Vagina (tissue), 2 donors: ENCODE data around the gene TRMT1L. TPM values are rescaled to one million over a fixed set of nuclear protein-coding genes. Genes with fewer than 3 reads are reported as not detected.

Experiments used
- DNase-seq, 2 donors: peaks; one replicate each; pipeline ENCODE4 v3.0.0-alpha.2; 2017; ENCODE audit errors: extremely low spot score in 2 of 2
- H3K27ac ChIP-seq: fragments of 200-600 bp; sonication (generic); one replicate; pipeline ENCODE4 v1.5.1; 2019
- H3K27me3 ChIP-seq: fragments of 200-600 bp; sonication (generic); one replicate; pipeline ENCODE4 v1.5.1; 2019
- H3K36me3 ChIP-seq, 2 donors: fragments of 200-600 bp; sonication (generic); one replicate each; pipeline ENCODE4 v1.5.1; 2017 to 2019
- H3K4me1 ChIP-seq: fragments of 200-600 bp; sonication (generic); one replicate; pipeline ENCODE4 v1.5.1; 2019
- H3K4me3 ChIP-seq, 2 donors: fragments of 200-600 bp; sonication (generic); 1 replicate in 1 of 2; 2 replicates in 1 of 2; pipeline ENCODE4 v1.5.1; 2016 to 2019
- H3K9me3 ChIP-seq: fragments of 200-600 bp; sonication (generic); one replicate; pipeline ENCODE4 v1.5.1; 2019
- POLR2A ChIP-seq, 2 donors: fragments of 450-650 bp; IDR thresholded peaks; one replicate each; pipeline ENCODE4 v1.6.1; 2017; ENCODE audit warnings: antibody characterized with exemption in 2 of 2, mild to moderate bottlenecking in 2 of 2, moderate library complexity in 2 of 2
- POLR2AphosphoS5 ChIP-seq, 2 donors: sonication (generic); formaldehyde crosslinking; IDR thresholded peaks; one replicate each; pipeline ENCODE4 v1.9.0; 2017; ENCODE audit warnings: antibody characterized with exemption in 2 of 2, mild to moderate bottlenecking in 2 of 2, low read depth in 1 of 2; ENCODE audit not compliant: insufficient read depth in 1 of 2
- intact Hi-C: fragments of 100-400 bp; cut with DNase I; formaldehyde crosslinking; loops from one replicate; pipeline ENCODE4 v1.15.1; 2023
- total RNA-seq: library from RNA; depleted of rRNA; stranded (reverse); fragments of >200 nt; gene quantifications from one replicate; pipeline ENCODE4 v1.2.3, GENCODE V29; 2016
- TF ChIP-seq, protein P1 (sequence below), 3 experiments: fragments of 450-650 bp in 2 of 3; fragments of 200-600 bp in 1 of 3; sonication (generic) in 1 of 3; IDR thresholded peaks; one replicate each; pipeline ENCODE4 v1.5.1; 2017 to 2019; ENCODE audit warnings: antibody characterized with exemption in 3 of 3, mild to moderate bottlenecking in 2 of 3, moderate library complexity in 2 of 3

TRMT1L gene
- total RNA-seq, 1 donor from 2014 or later = 23.1 TPM

DNA sequence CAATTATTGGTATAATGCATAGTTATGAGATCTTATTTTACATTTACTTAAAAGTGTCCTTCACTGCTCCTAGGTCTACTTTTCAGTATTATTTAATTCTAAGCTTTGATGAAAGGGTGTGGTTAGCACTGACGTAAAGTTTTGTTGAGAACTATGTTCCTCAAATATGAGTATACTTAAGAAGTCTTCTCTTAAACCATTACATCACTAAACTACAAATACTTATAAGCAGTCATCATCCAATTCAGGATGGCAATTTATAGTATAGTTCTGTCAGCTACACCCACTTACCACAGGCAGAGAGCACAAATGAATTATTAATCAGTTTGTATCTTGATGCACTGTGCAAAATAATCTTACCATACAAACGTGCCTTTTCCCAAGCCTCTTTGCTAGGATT lies 27.0 kb downstream of the TRMT1L start:
- Histone ChIP-seq H3K4me1 (no peaks in the 10 kb centered on the region), H3K36me3 (peaks cover 4 to 60% of the 10 kb centered on the region in 2 donors), H3K27me3 (no peaks in the 10 kb centered on the region)

DNA sequence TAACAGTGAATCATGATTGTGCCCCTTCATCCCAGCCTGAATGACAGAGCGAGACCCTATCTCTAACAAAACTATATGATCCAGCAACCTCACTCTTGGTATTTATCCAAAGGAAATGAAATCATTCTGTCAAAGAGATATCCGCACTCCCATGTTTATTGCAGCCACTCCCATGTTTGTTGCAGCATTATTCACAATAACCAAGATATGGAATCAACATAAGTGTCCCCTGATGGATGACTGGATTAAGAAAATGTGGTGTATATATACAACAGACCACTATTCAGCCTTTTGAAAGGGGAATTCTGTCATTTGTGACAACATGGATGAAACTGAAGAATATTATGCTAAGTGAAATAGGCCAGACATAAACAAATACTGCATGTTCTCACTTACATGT lies 44.4 kb downstream of the TRMT1L start:
- no peaks in the 10 kb centered on the region for H3K36me3 ChIP-seq
- H3K27ac ChIP-seq = no peak overlapping the region
- H3K9me3 ChIP-seq = peaks cover 7% of the 10 kb centered on the region
- no peak for TF ChIP-seq POLR2AphosphoS5 (IDR thresholded peaks at IDR 0.05; ENCODE audit: insufficient read depth in 1 of 2, low read depth in 1 of 2)
- no peak for TF ChIP-seq POLR2A (IDR thresholded peaks at IDR 0.05)
- TF ChIP-seq, protein P1, sequence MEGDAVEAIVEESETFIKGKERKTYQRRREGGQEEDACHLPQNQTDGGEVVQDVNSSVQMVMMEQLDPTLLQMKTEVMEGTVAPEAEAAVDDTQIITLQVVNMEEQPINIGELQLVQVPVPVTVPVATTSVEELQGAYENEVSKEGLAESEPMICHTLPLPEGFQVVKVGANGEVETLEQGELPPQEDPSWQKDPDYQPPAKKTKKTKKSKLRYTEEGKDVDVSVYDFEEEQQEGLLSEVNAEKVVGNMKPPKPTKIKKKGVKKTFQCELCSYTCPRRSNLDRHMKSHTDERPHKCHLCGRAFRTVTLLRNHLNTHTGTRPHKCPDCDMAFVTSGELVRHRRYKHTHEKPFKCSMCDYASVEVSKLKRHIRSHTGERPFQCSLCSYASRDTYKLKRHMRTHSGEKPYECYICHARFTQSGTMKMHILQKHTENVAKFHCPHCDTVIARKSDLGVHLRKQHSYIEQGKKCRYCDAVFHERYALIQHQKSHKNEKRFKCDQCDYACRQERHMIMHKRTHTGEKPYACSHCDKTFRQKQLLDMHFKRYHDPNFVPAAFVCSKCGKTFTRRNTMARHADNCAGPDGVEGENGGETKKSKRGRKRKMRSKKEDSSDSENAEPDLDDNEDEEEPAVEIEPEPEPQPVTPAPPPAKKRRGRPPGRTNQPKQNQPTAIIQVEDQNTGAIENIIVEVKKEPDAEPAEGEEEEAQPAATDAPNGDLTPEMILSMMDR (IDR thresholded peaks at IDR 0.05) = no peak
- no peak for DNase-seq
- no peaks in the 10 kb centered on the region for H3K27me3 ChIP-seq
- H3K4me1 ChIP-seq = no peaks in the 10 kb centered on the region
- no peak overlapping the region for H3K4me3 ChIP-seq
- intact Hi-C loops = no loop called here

More for the DNA sequence above, 27.0 kb downstream of the TRMT1L start:
- Histone ChIP-seq H3K27ac (no peak overlapping the region), H3K4me3 (no peak overlapping the region), H3K9me3 (no peaks in the 10 kb centered on the region)
- no peak for DNase-seq
- intact Hi-C loops = no loop called here
- TF ChIP-seq POLR2A (IDR thresholded peaks at IDR 0.05) (no peak), POLR2AphosphoS5 (IDR thresholded peaks at IDR 0.05; ENCODE audit: insufficient read depth in 1 of 2, low read depth in 1 of 2) (no peak)
- TF ChIP-seq, protein P1 (IDR thresholded peaks at IDR 0.05) = no peak

DNA sequence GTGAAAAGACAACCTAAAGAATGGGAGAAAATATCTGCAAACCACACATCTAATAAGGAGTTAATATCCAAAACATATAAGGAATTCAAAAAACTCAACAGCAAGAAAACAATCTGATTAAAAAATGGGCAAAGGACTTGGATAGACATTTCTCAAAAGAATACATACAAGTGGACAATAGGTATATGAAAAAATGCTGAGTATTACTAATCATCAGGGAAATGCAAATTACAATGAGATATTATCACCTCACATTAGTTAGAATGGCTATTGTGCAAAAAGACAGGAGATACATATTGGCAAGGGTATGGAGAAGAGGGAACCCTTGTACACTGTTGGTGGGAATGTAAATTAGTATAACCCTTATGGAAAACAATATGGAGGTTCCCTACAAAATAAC lies 44.9 kb downstream of the TRMT1L start:
- TF ChIP-seq POLR2AphosphoS5 (IDR thresholded peaks at IDR 0.05; ENCODE audit: insufficient read depth in 1 of 2, low read depth in 1 of 2) (no peak), POLR2A (IDR thresholded peaks at IDR 0.05) (no peak)
- TF ChIP-seq, protein P1 (IDR thresholded peaks at IDR 0.05) = no peak
- no peak for DNase-seq
- H3K27me3 ChIP-seq = no peaks in the 10 kb centered on the region
- H3K4me3 ChIP-seq = no peak overlapping the region
- H3K27ac ChIP-seq = no peak overlapping the region
- intact Hi-C loops = no loop called here
- no peaks in the 10 kb centered on the region for H3K4me1 ChIP-seq
- H3K36me3 ChIP-seq = no peaks in the 10 kb centered on the region
- peaks cover 7% of the 10 kb centered on the region for H3K9me3 ChIP-seq

DNA sequence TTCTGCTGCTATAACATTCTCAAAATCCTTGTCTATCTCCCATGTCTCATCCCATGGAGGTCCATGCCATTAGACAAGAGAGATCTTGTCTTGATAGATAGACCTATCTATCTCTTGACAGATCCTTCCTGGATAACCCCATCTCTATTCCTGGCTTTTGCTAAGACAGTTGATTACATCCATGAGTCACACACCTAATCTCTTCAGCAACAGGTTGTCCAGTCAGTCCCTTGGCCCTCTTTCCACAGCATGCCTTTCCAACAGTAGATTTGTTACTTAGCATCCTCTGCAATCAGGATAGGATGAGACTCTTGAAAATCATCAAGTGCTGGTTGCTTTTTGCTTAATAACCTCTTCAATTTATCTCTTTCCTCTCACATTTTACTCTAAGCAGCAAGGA lies 46.6 kb downstream of the TRMT1L start:
- Histone ChIP-seq H3K27ac (no peak overlapping the region), H3K4me3 (no peak overlapping the region), H3K4me1 (no peaks in the 10 kb centered on the region), H3K27me3 (no peaks in the 10 kb centered on the region), H3K36me3 (no peaks in the 10 kb centered on the region), H3K9me3 (peaks cover 7% of the 10 kb centered on the region)
- DNase-seq = no peak
- TF ChIP-seq POLR2AphosphoS5 (IDR thresholded peaks at IDR 0.05; ENCODE audit: insufficient read depth in 1 of 2, low read depth in 1 of 2) (no peak), POLR2A (IDR thresholded peaks at IDR 0.05) (no peak)
- intact Hi-C loops = no loop called here

DNA sequence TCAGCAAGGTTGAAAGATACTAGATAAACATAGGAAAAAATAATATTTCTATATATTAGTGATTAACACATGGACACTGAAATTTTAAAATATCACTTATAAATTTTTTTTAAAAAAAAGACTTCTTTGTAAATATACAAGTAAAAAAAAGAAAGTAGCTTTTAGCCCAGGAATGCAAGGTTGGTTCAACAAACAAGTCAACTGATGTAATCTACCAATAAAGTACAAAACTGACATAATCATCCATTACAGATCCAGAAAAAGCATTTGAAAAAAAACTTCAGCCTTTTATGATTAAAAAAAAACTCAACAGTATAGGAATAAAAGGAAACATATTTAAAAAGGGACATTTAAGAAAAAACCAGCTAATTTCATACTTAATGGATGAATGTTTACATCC lies 48.4 kb downstream of the TRMT1L start:
- Histone ChIP-seq H3K27me3 (no peaks in the 10 kb centered on the region), H3K36me3 (peaks cover 0 to 4% of the 10 kb centered on the region in 2 donors), H3K4me1 (no peaks in the 10 kb centered on the region), H3K27ac (no peak overlapping the region), H3K4me3 (no peak overlapping the region), H3K9me3 (peaks cover 7% of the 10 kb centered on the region)
- intact Hi-C loops = no loop called here
- TF ChIP-seq, protein P1 (IDR thresholded peaks at IDR 0.05) = no peak
- no peak for TF ChIP-seq POLR2AphosphoS5 (IDR thresholded peaks at IDR 0.05; ENCODE audit: insufficient read depth in 1 of 2, low read depth in 1 of 2)
- DNase-seq = no peak
